Measurements from ENCODE around the gene DYNAP. TPM values are rescaled to one million over a fixed set of nuclear protein-coding genes. Genes with fewer than 3 reads are reported as not detected.

Gene DYNAP
- total and polyA plus RNA-seq, 7 donors = not detected

GRCh38 chr18:54636217-54636616, 45.2 kb downstream of the DYNAP start:
- ATAC-seq = no peak

GRCh38 chr18:54641734-54642133, 50.7 kb downstream of the DYNAP start:
- H3K27me3 ChIP-seq (ENCODE audit: insufficient read depth in 3 of 3, low read length in 2 of 3) = no peaks in the 10 kb centered on the region
- H3K27ac ChIP-seq = no peak overlapping the region
- H3K9me3 ChIP-seq = no peaks in the 10 kb centered on the region
- DNase-seq (no peak), ATAC-seq (no peak)
- H3K36me3 ChIP-seq (ENCODE audit: insufficient read depth in 1 of 2, low read depth in 1 of 2) = no peaks in the 10 kb centered on the region
- no peak overlapping the region for H3K4me3 ChIP-seq
- intact Hi-C loops (cut with DNase I) = no loop called here
- TF ChIP-seq CTCF (IDR thresholded peaks at IDR 0.05) = no peak
- H3K4me1 ChIP-seq = no peaks in the 10 kb centered on the region
- WGBS, 3 donors = 73 to 76% (median 75%) methylated on average over 1 of the region's 1 CpG

More at GRCh38 chr18:54636217-54636616, 45.2 kb downstream of the DYNAP start:
- Histone ChIP-seq H3K27me3 (ENCODE audit: insufficient read depth in 3 of 3, low read length in 2 of 3) (no peaks in the 10 kb centered on the region), H3K4me1 (no peaks in the 10 kb centered on the region), H3K9me3 (no peaks in the 10 kb centered on the region), H3K27ac (no peak overlapping the region), H3K4me3 (no peak overlapping the region), H3K36me3 (ENCODE audit: insufficient read depth in 1 of 2, low read depth in 1 of 2) (no peaks in the 10 kb centered on the region)
- WGBS, 3 donors = 73 to 84% (median 77%) methylated on average over 4 of the region's 4 CpGs
- intact Hi-C loops (cut with DNase I) = no loop called here
- no peak for TF ChIP-seq CTCF (IDR thresholded peaks at IDR 0.05)
- DNase-seq = no peak

- H3K4me3 ChIP-seq = no peak overlapping the region
- no peaks in the 10 kb centered on the region for H3K36me3 ChIP-seq (ENCODE audit: insufficient read depth in 1 of 2, low read depth in 1 of 2)
- intact Hi-C loops (cut with DNase I) = no loop called here
- no peaks in the 10 kb centered on the region for H3K27me3 ChIP-seq (ENCODE audit: insufficient read depth in 3 of 3, low read length in 2 of 3)
- H3K27ac ChIP-seq = no peak overlapping the region
- DNase-seq (no peak), ATAC-seq (no peak)
- H3K4me1 ChIP-seq = no peaks in the 10 kb centered on the region
- TF ChIP-seq CTCF (IDR thresholded peaks at IDR 0.05) = no peak
- no peaks in the 10 kb centered on the region for H3K9me3 ChIP-seq
- 10 to 16% (median 11%) methylated on average over 2 of the region's 2 CpGs for WGBS, 3 donors
Measured at GRCh38 chr18:54647176-54647575, 56.1 kb downstream of the DYNAP start.

Other genes with a start within 250 kb of the DYNAP start
- gene STARD6, start 233.4 kb upstream of the DYNAP start, total RNA-seq = not detected
- not detected for gene STARD6, start 233.4 kb upstream of the DYNAP start, polyA plus RNA-seq
- 1 to 10 TPM in 1 of 4 donors, under 1 TPM in 3; 0.29 to 1.0 (median 0.39) TPM for gene C18orf54, start 233.3 kb upstream of the DYNAP start, total RNA-seq
- under 1 TPM; 0.11 to 0.29 (median 0.27) TPM for gene C18orf54, start 233.3 kb upstream of the DYNAP start, polyA plus RNA-seq
- gene RAB27B, start 237.2 kb downstream of the DYNAP start, total RNA-seq = under 1 TPM; 0.05 to 0.20 (median 0.12) TPM
- under 1 TPM in 2 of 3 donors, not detected in 1; 0.03 to 0.04 TPM for gene RAB27B, start 237.2 kb downstream of the DYNAP start, polyA plus RNA-seq

Measured in psoas muscle (tissue), 8 donors.